ENCODE results near the gene FABP7.
"Not testable (repeated sequence)": the region's sequence is repeated elsewhere in the genome, so short reads cannot be mapped to it uniquely, and the experiment has no call there.

FABP7 gene

GRCh38 chr6:122747573-122747972 lies 31.9 kb upstream of the FABP7 start:
- Histone ChIP-seq H3K27ac (no peak overlapping the region), H4K20me1 (ENCODE audit: insufficient read depth) (no peaks in the 10 kb centered on the region), H3K27me3 (ENCODE audit: insufficient read depth, low read depth) (no peaks in the 10 kb centered on the region), H3K4me2 (no peak overlapping the region), H3K36me3 (ENCODE audit: insufficient read depth) (no peaks in the 10 kb centered on the region), H3K4me1 (ENCODE audit: low read depth, poor library complexity, severe bottlenecking) (peaks cover 38% of the 10 kb centered on the region), H3K9ac (no peak overlapping the region), H3K4me3 (IDR thresholded peaks at IDR 0.05; ENCODE audit: insufficient read depth, low read depth, low read length) (no peak overlapping the region), H2AFZ (ENCODE audit: low read depth) (no peak overlapping the region), H3K79me2 (ENCODE audit: insufficient read depth, low read depth) (no peaks in the 10 kb centered on the region)
- TF ChIP-seq CTCF (conservative IDR thresholded peaks at IDR 0.05; ENCODE audit: low read depth, low read length): no peak

GRCh38 chr6:122748945-122749344 lies 30.6 kb upstream of the FABP7 start:
- H3K36me3 ChIP-seq (ENCODE audit: insufficient read depth); H3K4me2 ChIP-seq; H3K9ac ChIP-seq; H3K4me3 ChIP-seq (IDR thresholded peaks at IDR 0.05; ENCODE audit: insufficient read depth, low read depth, low read length); H3K27me3 ChIP-seq (ENCODE audit: insufficient read depth, low read depth); H3K79me2 ChIP-seq (ENCODE audit: insufficient read depth, low read depth); H2AFZ ChIP-seq (ENCODE audit: low read depth); H4K20me1 ChIP-seq (ENCODE audit: insufficient read depth): not testable (repeated sequence)
- Histone ChIP-seq H3K27ac (peak overlapping the region; percentile 33; the same call in 1 of the 2 replicates), H3K4me1 (ENCODE audit: low read depth, poor library complexity, severe bottlenecking) (peaks cover 44% of the 10 kb centered on the region)

GRCh38 chr6:122749451-122750050 lies 30.0 kb upstream of the FABP7 start:
- no peak overlapping the region for H2AFZ ChIP-seq (ENCODE audit: low read depth)
- H4K20me1 ChIP-seq (ENCODE audit: insufficient read depth): no peaks in the 10 kb centered on the region
- H3K9ac ChIP-seq: peak overlapping the region; percentile 15; the same call in 1 of the 2 replicates
- no peaks in the 10 kb centered on the region for H3K36me3 ChIP-seq (ENCODE audit: insufficient read depth)
- H3K27me3 ChIP-seq (ENCODE audit: insufficient read depth, low read depth): no peaks in the 10 kb centered on the region
- H3K4me3 ChIP-seq (IDR thresholded peaks at IDR 0.05; ENCODE audit: insufficient read depth, low read depth, low read length): no peak overlapping the region
- peak overlapping the region; percentile 60 for H3K4me2 ChIP-seq
- H3K27ac ChIP-seq: peak overlapping the region; percentile 33; the same call in 1 of the 2 replicates
- peaks cover 50% of the 10 kb centered on the region for H3K4me1 ChIP-seq (ENCODE audit: low read depth, poor library complexity, severe bottlenecking)
- TF ChIP-seq CTCF (conservative IDR thresholded peaks at IDR 0.05; ENCODE audit: low read depth, low read length): no peak
- no peaks in the 10 kb centered on the region for H3K79me2 ChIP-seq (ENCODE audit: insufficient read depth, low read depth)

GRCh38 chr6:122751326-122751725 lies 28.2 kb upstream of the FABP7 start:
- peaks cover 56% of the 10 kb centered on the region for H3K4me1 ChIP-seq (ENCODE audit: low read depth, poor library complexity, severe bottlenecking)
- peak overlapping the region; percentile 80 for H3K27ac ChIP-seq
- TF ChIP-seq CTCF (conservative IDR thresholded peaks at IDR 0.05; ENCODE audit: low read depth, low read length): no peak
- no peaks in the 10 kb centered on the region for H3K79me2 ChIP-seq (ENCODE audit: insufficient read depth, low read depth)
- H3K9ac ChIP-seq: no peak overlapping the region
- H3K36me3 ChIP-seq (ENCODE audit: insufficient read depth): no peaks in the 10 kb centered on the region
- peak overlapping the region; percentile 87 for H3K4me2 ChIP-seq
- no peak overlapping the region for H3K4me3 ChIP-seq (IDR thresholded peaks at IDR 0.05; ENCODE audit: insufficient read depth, low read depth, low read length)
- H4K20me1 ChIP-seq (ENCODE audit: insufficient read depth): no peaks in the 10 kb centered on the region
- H2AFZ ChIP-seq (ENCODE audit: low read depth): peak overlapping the region; percentile 10; the same call in 1 of the 2 replicates
- no peaks in the 10 kb centered on the region for H3K27me3 ChIP-seq (ENCODE audit: insufficient read depth, low read depth)

GRCh38 chr6:122752459-122752858 lies 27.1 kb upstream of the FABP7 start:
- Histone ChIP-seq H3K4me2 (peak overlapping the region; percentile 87), H3K4me1 (ENCODE audit: low read depth, poor library complexity, severe bottlenecking) (peaks cover 56% of the 10 kb centered on the region), H3K4me3 (IDR thresholded peaks at IDR 0.05; ENCODE audit: insufficient read depth, low read depth, low read length) (no peak overlapping the region), H3K9ac (peak overlapping the region; percentile 32; the same call in 1 of the 2 replicates), H4K20me1 (ENCODE audit: insufficient read depth) (no peaks in the 10 kb centered on the region), H3K36me3 (ENCODE audit: insufficient read depth) (no peaks in the 10 kb centered on the region), H2AFZ (ENCODE audit: low read depth) (peak overlapping the region; percentile 50; the same call in 1 of the 2 replicates), H3K27me3 (ENCODE audit: insufficient read depth, low read depth) (no peaks in the 10 kb centered on the region), H3K79me2 (ENCODE audit: insufficient read depth, low read depth) (no peaks in the 10 kb centered on the region), H3K27ac (peak overlapping the region; percentile 80)
- no peak for TF ChIP-seq CTCF (conservative IDR thresholded peaks at IDR 0.05; ENCODE audit: low read depth, low read length)

Measured in KMS-11 (cell line).